Heart right ventricle (tissue), 12 donors: Measurements from ENCODE around the gene USP17L25. TPM values are rescaled to one million over a fixed set of nuclear protein-coding genes. Genes with fewer than 3 reads are reported as not detected.

ENCODE experiments used
- polyA plus RNA-seq, 2 donors: library from polyadenylated mRNA; stranded (reverse); fragments of 200-250 nt; gene quantifications; one replicate each; pipeline ENCODE4 v1.2.3, GENCODE V29; 2013
- total RNA-seq, 10 donors: library from RNA; stranded (reverse); fragmentation: NEBNext Ultra II Directional in 3 of 10; extraction: Animal tissue kit (Norgen Biotek cat#: 25700) in 3 of 10; gene quantifications; one replicate each; pipeline versions ENCODE4 v1.2.1 to v1.2.4, GENCODE V29; 2021 to 2023
- donor health status: ischemic (EF 13 %, LVEDD 7.1; RV severe dilation, severe dysfunction).
- donor health status: healthy with polysubstance abuse.
- donor health status: DM: no; HTN: yes; CAD: no.
- donor health status: DM: no; HTN: no; CAD: no.
- donor health status: ischemic (EF 25% LVEDD 6.9; RV normal size, moderate dysfunction).
- donor health status: ischemic (EF 25% LVEDD 5.7; RV mildly dilated, moderate dysfunction).
- donor health status: healthy.
- donor health status: nonischemic (EF 11% LVEDD 7.7; RV severe dilation, severe dysfunction).
- donor health status: DM: yes; HTN: yes; CAD: no.
- donor health status: PGD.
- donor health status: ischemic (EF 29% LVEDD 5.4; RV normal size, mild dysfunction).
- donor health status: nonischemic (EF 23%, LVEDD 6.1; RV moderate dilation, normal function).

Gene USP17L25
- total and polyA plus RNA-seq, 12 donors = not detected

Other genes starting within 250 kb of the USP17L25 start
- not detected for gene FAM90A26, start 159.5 kb upstream of the USP17L25 start, total RNA-seq
- gene FAM90A26, start 159.5 kb upstream of the USP17L25 start, polyA plus RNA-seq = not detected
- not detected for gene USP17L10, start 119.3 kb upstream of the USP17L25 start, total RNA-seq
- not detected for gene USP17L10, start 119.3 kb upstream of the USP17L25 start, polyA plus RNA-seq
- not detected for gene USP17L11, start 114.5 kb upstream of the USP17L25 start, total RNA-seq
- not detected for gene USP17L11, start 114.5 kb upstream of the USP17L25 start, polyA plus RNA-seq
- gene USP17L12, start 109.8 kb upstream of the USP17L25 start, total RNA-seq = not detected
- not detected for gene USP17L12, start 109.8 kb upstream of the USP17L25 start, polyA plus RNA-seq
- not detected for gene USP17L13, start 105.0 kb upstream of the USP17L25 start, total RNA-seq
- not detected for gene USP17L13, start 105.0 kb upstream of the USP17L25 start, polyA plus RNA-seq
- gene USP17L15, start 95.5 kb upstream of the USP17L25 start, total RNA-seq = not detected
- gene USP17L15, start 95.5 kb upstream of the USP17L25 start, polyA plus RNA-seq = not detected
- not detected for gene USP17L17, start 86.0 kb upstream of the USP17L25 start, total RNA-seq
- not detected for gene USP17L17, start 86.0 kb upstream of the USP17L25 start, polyA plus RNA-seq
- gene USP17L18, start 81.3 kb upstream of the USP17L25 start, total RNA-seq = not detected
- not detected for gene USP17L18, start 81.3 kb upstream of the USP17L25 start, polyA plus RNA-seq
- gene USP17L19, start 76.5 kb upstream of the USP17L25 start, total RNA-seq = not detected
- gene USP17L19, start 76.5 kb upstream of the USP17L25 start, polyA plus RNA-seq = not detected
- not detected for gene USP17L20, start 71.8 kb upstream of the USP17L25 start, total RNA-seq
- not detected for gene USP17L20, start 71.8 kb upstream of the USP17L25 start, polyA plus RNA-seq
- not detected for gene USP17L21, start 67.0 kb upstream of the USP17L25 start, total RNA-seq
- gene USP17L21, start 67.0 kb upstream of the USP17L25 start, polyA plus RNA-seq = not detected
- gene USP17L22, start 62.3 kb upstream of the USP17L25 start, total RNA-seq = not detected
- gene USP17L22, start 62.3 kb upstream of the USP17L25 start, polyA plus RNA-seq = not detected
- not detected for gene USP17L24, start 4.7 kb upstream of the USP17L25 start, total RNA-seq
- gene USP17L24, start 4.7 kb upstream of the USP17L25 start, polyA plus RNA-seq = not detected
- gene USP17L26, start 4.7 kb downstream of the USP17L25 start, total RNA-seq = not detected
- gene USP17L26, start 4.7 kb downstream of the USP17L25 start, polyA plus RNA-seq = not detected
- gene USP17L5, start 9.5 kb downstream of the USP17L25 start, total RNA-seq = not detected
- not detected for gene USP17L5, start 9.5 kb downstream of the USP17L25 start, polyA plus RNA-seq
- gene USP17L27, start 14.2 kb downstream of the USP17L25 start, total RNA-seq = not detected
- not detected for gene USP17L27, start 14.2 kb downstream of the USP17L25 start, polyA plus RNA-seq
- not detected for gene USP17L28, start 19.0 kb downstream of the USP17L25 start, total RNA-seq
- gene USP17L28, start 19.0 kb downstream of the USP17L25 start, polyA plus RNA-seq = not detected
- not detected for gene USP17L29, start 23.7 kb downstream of the USP17L25 start, total RNA-seq
- not detected for gene USP17L29, start 23.7 kb downstream of the USP17L25 start, polyA plus RNA-seq
- not detected for gene USP17L30, start 33.2 kb downstream of the USP17L25 start, total RNA-seq
- not detected for gene USP17L30, start 33.2 kb downstream of the USP17L25 start, polyA plus RNA-seq
- gene DEFB131A, start 114.5 kb downstream of the USP17L25 start, total RNA-seq = not detected
- gene DEFB131A, start 114.5 kb downstream of the USP17L25 start, polyA plus RNA-seq = not detected